GM19452 (cell line): ENCODE data around the gene FCSK.

Experiments
- ATAC-seq: cut with Tn5 transposase; IDR thresholded peaks from one replicate; pipeline ENCODE4 v1.9.1; 2021; ENCODE audit not compliant: unreplicated experiment

Gene FCSK

DNA sequence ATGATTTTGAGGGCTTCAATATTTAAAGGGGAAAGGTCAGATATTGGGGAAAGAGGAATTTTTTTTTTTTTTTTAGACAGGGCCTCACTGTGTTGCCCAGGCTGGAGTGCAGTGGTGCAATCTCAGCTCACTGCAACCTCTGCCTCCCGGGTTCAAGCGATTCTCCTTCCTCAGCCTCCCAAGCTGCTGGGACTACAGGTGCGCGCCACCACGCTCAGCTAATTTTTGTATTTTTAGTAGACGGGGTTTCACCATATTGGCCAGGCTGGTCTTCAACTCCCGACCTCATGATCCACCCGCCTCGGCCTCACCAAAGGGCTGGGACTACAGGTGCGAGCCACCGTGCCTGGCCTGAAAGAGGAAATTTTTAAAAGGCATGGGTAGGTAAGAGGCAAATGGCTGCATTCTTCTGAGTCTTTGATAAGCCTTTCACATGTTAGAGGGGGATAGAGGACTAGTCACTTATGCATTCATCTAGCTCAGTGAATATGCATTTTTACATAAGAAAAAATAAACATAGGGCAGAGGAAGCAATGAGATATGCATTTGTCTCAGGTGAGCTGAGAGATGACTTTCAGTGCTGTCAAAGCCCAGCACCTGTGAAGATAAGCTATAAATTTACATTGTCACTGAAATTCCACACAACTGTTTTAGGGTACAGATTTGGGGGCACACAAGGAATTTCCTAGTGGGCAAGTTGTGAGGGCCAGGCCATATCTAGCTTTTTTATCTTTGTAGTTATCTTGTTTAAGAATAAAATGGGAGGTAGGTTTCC, 1.1 kb upstream of the FCSK start:
- ATAC-seq: no peak

DNA sequence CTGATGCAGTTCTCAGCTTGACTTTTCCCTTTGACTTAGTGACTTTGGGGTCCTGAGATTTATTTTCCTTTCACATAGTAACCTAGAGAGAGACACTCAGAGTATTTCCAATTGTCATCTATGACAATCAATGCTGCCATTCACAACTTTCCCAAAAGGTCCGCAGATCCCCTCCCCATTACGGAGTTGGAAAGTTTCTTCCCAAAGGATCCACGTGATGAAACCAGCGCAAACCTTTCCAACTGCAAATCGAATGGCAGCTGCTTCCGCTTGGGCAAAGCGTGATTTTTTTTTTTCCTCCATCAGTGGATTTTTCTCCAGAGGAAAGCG, 538 bp upstream of the FCSK start:
- no peak for ATAC-seq

DNA sequence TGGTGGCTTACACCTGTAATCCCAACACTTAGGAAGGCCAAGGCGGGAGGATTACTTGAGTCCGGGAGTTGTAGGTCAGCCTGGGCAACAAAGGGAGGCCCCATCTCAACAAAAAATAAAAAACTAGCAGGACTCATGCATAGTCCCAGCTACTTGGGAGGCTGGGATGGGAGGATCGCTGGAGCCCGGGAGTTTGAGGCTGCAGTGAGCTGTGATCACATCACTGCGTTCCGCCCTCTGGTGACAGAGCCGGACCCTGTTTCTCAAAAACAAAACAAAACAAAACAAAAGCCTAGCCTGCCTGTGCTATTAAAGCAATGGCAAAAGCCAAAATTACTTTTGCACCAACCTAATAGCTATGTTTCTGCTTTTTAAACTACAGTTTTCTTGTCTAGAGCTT, 1.5 kb downstream of the FCSK start:
- no peak for ATAC-seq

DNA sequence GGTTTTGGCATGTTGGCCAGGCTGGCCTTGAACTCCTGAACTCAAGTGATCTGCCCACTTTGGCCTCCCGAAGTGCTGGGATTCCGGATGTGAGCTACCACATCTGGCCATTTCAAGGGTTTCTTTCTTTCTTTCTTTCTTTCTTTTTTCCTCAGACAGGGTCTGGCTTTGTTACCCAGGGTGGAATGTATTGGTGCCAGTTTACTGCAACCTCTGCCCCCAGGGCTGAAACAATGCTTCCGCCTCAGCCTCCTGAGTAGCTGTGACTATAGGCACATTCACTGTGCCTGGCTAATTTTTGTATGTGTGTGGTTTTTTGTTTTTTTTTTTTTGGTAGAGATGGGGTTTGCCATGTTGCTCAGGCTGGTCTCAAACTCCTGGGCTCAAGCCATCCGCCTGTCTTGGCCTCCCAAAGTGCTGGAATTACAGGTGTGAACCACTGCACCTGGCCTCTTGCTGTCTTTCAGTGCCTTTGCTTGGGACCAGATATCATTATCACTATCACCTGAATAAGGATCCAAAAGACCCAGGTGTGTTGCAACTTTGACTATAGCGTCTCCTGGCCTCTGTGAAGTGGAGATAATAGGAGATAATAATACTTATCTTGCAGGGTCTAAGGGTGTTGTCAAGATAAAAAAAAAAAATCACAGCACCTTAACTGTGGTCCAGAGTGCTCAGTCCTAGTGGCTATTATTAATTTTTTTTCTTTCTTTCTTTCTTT, 3.2 kb downstream of the FCSK start:
- no peak for ATAC-seq

DNA sequence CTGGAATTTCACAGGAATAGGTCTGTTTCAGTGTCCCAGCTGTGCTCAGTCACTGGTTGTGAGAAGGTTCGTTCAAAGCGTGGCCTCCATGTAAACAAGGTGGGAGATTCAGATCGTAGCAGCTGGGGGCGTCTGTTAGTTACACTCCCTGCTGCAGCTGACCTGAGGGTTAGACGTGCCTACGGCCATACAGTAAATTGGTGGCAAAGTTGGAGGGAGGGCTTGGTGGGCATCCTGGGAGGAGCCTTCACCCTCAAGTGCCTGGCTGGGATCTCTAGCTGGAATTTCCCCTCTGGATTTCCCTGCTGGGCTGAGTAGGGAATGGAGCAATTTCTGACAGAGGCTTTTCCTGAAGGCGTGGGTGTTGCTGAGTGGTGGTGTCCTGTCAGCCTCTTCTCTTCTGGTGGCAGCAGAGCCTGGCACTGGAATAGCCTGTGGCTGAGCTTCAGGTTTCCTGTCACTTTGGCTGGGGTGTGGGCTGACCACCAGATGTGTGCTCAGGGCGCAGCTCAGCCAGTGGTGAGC, 6.4 kb downstream of the FCSK start:
- no peak for ATAC-seq

DNA sequence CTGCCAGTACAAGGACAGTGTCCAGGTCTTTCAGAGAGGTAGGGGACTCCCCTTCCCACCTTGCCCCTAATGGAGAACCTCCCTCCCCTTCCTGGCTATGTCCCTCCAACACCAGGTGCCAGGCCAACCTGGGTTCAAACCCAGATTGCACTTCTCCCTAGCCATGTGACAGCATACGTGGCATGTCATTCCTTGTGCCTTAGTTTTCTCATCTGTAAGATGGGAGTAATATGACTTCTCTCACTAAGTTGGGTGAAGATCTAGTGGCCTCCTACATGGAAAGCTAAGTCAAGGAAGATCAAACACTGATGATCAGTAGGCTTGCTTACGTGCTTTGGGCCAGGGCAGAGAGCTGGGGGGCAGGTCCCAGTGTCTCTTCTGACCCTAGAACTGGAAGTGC, 8.8 kb downstream of the FCSK start:
- no peak for ATAC-seq

DNA sequence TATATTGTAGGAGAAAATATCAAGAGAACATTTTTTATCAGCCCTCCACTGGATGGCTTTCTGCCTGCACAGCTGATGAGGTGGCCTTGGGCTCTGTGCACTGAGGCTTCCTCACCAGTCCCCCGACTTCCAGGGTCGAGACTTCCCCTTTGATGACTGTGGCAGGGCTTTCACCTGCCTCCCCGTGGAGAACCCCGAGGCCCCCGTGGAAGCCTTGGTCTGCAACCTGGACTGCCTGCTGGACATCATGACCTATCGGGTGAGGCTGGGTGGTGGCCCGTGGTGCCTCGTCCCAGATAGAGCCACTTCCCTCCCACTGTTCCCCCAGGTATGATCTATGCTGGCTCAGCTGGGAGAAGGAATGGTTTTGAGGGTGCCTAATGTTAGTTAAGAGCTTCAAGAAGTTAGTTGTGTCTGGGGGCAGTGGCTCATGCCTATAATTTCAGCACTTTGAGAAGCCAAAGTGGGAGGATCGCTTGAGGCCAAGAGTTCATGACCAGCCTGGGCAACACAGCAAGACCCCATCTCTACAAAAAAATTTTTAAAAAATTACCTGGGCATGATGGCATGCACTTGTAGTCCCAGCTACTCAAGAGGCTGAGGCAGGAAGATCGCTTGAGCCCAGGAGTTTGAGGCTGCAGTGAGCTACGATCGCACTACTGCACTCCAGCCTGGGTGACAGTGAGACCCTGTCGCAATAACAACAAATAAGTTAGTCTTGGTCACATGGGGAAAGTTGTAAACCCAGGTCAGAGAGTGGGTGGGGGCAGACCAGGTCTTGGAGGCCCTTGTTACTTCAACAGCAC, 11.8 kb downstream of the FCSK start:
- no peak for ATAC-seq

DNA sequence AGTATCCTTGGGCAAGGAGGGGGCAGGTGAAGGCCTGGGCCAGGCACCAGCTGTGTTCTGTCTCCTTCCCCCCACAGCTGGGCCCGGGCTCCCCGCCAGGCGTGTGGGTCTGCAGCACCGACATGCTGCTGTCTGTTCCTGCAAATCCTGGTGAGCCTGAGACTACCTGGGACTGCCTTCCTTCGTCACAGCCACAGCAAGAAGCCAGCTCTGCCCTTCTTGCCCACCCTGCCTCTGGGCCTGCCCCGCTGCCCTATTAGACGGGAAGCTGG, 12.3 kb downstream of the FCSK start:
- ATAC-seq: no peak

DNA sequence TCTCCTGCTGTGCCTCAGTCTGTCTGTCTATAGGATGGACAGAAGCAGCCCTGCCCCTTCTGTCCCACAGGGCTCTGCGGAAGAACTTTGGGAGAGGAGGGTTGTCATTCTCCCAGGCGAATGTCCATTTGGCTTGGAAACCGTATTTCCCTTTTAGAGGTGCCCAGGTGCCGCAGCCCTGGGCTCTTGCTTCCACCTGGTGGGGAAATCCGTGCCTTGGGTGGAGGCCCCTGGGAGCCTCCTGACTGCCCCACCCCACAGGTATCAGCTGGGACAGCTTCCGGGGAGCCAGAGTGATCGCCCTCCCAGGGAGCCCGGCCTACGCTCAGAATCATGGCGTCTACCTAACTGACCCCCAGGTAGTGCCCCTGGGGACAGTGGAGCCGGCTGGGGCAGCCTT, 12.7 kb downstream of the FCSK start:
- ATAC-seq: no peak

DNA sequence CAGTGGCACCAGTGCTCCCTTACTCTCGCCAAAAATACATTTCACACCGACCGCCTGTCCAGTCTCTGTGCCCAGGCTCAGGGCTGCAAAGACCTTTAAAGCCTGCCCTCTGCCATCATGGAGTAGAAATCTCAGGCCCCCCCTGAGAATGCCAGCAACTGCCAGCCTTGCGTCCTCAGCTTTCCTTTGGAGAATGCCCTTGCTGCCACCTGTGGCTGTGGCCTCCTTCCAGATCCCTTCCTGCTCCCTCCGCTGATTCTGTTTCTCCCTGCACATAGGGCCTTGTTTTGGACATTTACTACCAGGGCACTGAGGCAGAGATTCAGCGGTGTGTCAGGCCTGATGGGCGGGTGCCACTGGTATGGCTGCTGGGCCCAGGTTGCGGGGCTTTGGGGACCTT, 13.2 kb downstream of the FCSK start:
- ATAC-seq: no peak

DNA sequence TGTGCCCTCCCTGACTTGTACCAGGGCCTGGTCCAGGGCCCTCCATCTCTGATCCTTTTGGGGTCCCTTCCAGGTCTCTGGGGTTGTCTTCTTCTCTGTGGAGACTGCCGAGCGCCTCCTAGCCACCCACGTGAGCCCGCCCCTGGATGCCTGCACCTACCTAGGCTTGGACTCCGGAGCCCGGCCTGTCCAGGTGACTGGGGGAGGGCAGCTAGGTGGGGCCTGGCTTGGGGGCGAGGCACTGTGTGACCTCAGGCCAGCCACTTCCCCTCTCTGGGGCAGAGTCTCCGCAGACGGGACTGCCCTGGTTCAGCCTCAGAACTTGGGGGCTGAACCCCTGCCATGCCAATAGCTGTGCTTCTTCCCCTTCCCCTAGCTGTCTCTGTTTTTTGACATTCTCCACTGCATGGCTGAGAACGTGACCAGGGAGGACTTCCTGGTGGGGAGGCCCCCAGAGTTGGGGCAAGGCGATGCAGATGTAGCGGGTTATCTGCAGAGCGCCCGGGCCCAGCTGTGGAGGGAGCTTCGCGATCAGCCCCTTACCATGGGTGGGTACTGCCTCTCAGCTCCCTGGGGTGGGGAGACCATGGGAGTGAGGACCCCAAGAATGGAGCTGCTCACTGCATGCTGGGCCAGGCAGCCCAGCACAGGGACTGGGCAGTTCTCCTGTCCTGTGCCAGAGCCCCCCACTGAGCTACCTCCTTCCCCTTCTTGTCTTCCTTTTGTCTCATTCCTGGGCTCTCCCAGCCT, 14.6 kb downstream of the FCSK start:
- ATAC-seq: no peak

DNA sequence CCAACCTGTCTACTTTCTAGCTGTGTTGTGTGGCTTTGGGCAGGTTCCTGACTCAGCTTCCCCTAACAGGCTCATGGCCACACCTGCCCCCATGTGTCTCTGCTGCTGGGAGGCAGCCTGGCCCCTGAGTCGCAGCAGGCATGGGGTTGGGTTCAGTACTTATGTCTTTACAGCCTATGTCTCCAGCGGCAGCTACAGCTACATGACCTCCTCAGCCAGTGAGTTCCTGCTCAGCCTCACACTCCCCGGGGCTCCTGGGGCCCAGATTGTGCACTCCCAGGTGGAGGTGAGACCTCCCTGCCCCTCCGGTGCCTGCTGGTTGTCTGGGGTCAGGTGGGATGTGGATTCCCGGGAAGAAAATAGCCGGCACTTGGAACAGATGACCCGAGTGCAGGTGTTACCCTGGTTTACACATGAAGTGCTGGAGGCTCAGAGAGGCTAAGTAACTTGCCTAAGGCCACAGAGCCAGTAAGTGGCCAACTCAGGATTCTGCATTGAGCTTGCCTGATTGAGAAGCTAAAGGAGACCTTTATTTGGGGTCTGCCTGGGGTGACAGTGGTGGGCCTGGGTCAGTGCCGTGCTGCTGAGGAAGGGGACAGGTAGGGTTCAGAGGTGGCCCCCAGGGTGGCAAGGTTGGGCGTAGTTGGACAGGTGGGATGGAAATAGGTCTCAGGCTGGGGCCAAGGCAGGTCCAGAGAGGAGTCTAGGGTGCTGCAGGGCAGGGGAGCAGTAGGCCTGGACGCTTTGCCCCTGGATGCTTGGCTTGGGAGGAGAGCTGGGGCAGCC, 15.9 kb downstream of the FCSK start:
- no peak for ATAC-seq

DNA sequence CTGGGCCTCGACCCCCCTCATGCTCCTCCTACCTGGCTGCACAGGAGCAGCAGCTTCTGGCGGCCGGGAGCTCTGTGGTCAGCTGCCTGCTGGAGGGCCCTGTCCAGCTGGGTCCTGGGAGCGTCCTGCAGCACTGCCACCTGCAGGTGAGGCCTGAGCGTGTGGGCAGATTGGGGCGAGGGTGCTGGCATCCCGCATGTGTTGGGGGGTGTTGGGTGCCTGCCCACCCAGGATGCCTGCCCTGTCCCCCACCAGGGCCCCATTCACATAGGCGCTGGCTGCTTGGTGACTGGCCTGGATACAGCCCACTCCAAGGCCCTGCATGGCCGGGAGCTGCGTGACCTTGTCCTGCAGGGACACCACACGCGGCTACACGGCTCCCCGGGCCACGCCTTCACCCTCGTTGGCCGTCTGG, 16.5 kb downstream of the FCSK start:
- no peak for ATAC-seq

DNA sequence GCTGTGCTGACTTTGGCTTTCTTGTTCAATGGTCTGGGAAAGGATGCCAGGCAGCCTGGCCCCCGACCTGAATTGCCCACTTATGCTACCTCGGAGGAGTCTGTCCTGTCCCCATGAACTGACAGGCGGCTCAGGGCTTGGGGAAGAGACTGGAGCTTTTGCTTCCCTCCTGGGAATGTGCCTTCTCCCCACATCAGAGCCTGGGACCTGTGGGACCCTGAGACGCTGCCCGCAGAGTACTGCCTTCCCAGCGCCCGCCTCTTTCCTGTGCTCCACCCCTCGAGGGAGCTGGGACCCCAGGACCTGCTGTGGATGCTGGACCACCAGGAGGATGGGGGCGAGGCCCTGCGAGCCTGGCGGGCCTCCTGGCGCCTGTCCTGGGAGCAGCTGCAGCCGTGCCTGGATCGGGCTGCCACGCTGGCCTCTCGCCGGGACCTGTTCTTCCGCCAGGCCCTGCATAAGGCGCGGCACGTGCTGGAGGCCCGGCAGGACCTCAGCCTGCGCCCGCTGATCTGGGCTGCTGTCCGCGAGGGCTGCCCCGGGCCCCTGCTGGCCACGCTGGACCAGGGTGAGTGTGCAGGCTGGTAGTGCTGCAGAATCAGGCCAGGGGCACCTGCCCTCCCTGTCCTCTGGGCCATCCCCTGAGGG, 18.5 kb downstream of the FCSK start:
- ATAC-seq: no peak

DNA sequence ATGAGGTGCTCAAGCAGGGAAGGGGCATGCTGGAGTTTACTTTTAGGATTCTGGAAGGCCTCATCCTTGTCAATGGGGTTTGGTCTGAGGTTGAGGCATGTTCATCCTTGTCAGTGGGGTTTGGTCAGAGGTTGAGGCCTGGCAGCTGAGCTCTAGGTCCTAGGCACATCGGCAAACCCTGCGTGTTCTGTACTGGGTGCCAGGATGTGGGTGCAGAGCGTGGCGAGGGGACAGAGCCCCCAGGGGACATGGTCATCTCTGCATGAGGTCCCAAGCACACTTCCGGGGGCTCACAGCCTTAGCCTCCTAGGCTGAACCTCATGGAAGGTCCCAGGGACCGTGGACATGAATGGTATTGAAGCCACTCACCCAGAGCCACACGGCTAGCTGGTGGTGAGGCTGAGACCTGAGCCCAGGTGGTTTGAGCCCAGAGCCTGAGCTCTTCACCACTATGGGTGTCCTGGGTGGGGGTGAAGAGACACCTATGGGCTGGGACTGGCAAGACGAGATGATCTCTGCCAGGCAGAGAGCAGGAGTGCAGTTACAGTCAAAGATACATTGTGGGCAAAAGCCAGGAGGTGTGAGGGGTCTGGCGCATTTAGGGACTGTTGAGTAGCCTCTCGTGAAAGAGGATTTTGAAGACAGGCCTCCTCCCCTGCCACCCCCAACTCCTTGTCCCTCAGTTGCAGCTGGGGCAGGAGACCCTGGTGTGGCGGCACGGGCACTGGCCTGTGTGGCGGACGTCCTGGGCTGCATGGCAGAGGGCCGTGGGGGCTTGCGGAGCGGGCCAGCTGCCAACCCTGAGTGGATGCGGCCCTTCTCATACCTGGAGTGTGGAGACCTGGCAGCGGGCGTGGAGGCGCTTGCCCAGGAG, 19.3 kb downstream of the FCSK start:
- ATAC-seq: no peak

DNA sequence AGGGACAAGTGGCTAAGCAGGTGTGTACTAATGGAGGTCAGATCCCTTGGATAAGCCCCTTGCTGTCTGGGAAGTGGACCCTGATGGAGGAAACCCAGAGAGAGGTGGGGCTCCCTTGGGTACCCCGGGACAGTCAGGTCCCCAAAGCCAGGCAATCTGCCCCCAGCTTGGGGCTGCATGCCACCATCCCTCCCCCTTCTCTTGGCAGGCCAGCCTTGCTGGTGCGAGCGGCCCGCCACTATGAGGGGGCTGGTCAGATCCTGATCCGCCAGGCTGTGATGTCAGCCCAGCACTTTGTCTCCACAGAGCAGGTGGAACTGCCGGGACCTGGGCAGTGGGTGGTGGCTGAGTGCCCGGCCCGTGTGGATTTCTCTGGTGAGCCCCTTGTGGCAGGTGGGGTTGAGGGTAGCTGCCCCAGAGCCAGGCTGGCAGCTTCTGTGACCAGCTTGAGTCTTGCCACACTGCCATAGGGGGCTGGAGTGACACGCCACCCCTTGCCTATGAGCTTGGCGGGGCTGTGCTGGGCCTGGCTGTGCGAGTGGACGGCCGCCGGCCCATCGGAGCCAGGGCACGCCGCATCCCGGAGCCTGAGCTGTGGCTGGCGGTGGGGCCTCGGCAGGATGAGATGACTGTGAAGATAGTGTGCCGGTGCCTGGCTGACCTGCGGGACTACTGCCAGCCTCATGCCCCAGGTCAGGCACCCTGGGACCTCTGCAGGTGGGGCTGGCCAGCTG, 20.1 kb downstream of the FCSK start:
- ATAC-seq: no peak

DNA sequence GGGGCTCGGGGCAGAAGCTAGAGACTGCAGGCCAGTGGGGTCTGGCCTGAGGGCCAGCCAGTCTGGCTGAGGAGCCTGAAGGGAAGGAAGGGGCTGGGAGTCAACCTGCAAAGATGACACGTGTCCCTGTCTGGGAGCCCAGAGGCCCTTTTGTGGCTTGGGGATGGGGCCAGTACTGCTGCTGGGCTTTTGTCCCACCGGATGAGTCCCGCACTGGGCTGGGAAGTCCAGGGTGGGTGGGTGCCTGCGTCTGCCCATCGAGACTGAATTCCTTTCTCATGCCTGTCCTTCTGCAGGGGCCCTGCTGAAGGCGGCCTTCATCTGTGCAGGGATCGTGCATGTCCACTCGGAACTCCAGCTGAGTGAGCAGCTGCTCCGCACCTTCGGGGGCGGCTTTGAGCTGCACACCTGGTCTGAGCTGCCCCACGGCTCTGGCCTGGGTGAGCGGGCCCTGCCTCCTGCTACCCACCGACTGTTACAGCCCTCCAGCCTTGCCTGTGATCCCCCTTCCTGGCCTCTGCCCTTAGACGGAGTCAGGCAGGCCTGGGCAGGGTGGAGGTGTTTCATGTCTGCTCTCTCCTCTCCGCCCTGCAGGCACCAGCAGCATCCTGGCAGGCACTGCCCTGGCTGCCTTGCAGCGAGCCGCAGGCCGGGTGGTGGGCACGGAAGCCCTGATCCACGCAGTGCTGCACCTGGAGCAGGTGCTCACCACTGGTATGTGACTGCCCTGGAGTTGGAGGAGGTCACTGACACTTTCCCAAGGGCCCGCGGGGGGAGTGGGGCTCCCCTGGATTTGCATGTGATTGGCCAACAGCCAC, 20.9 kb downstream of the FCSK start:
- ATAC-seq: no peak
